ELR (cell line): ENCODE measurements around the gene ITGB7.
"Not testable (repeated sequence)": the region's sequence is repeated elsewhere in the genome, so short reads cannot be mapped to it uniquely, and the experiment has no call there.

ENCODE experiments used
- DNase-seq: peaks from one replicate; pipeline ENCODE4 v3.0.0-alpha.2; 2015; ENCODE audit warnings: low read depth

ITGB7 gene

GRCh38 chr12:53217051-53217930, 10.2 kb upstream of the ITGB7 start:
- DNase-seq = peak; percentile 67

- DNase-seq = no peak
These were observed 8.4 kb upstream of the ITGB7 start for GRCh38 chr12:53215497-53215896.

- no peak for DNase-seq
These were observed 7.8 kb upstream of the ITGB7 start for GRCh38 chr12:53214687-53215455.

GRCh38 chr12:53214221-53214620, 7.2 kb upstream of the ITGB7 start:
- DNase-seq = no peak

GRCh38 chr12:53213348-53213747, 6.3 kb upstream of the ITGB7 start:
- peak; percentile 82 for DNase-seq

GRCh38 chr12:53212931-53213330, 5.9 kb upstream of the ITGB7 start:
- DNase-seq = peak; percentile 70

- DNase-seq = peak; percentile 31
These were observed 4.7 kb upstream of the ITGB7 start for GRCh38 chr12:53211476-53212381.

- no peak for DNase-seq
These were observed 3.8 kb upstream of the ITGB7 start for GRCh38 chr12:53210843-53211242.

GRCh38 chr12:53208877-53209463, 1.9 kb upstream of the ITGB7 start:
- DNase-seq = no peak

GRCh38 chr12:53208435-53208834, 1.4 kb upstream of the ITGB7 start:
- no peak for DNase-seq

- peak; percentile 92 for DNase-seq
These were observed 1.2 kb downstream of the ITGB7 start for GRCh38 chr12:53205747-53206419.

- no peak for DNase-seq
These were observed 2.7 kb downstream of the ITGB7 start for GRCh38 chr12:53204351-53204750.

- not testable (repeated sequence) for DNase-seq
These were observed 4.7 kb downstream of the ITGB7 start for GRCh38 chr12:53202316-53202715.

- DNase-seq = no peak
These were observed 5.4 kb downstream of the ITGB7 start for GRCh38 chr12:53201639-53202038.

- no peak for DNase-seq
These were observed 5.9 kb downstream of the ITGB7 start for GRCh38 chr12:53201177-53201541.

- no peak for DNase-seq
These were observed 6.4 kb downstream of the ITGB7 start for GRCh38 chr12:53200458-53201176.

GRCh38 chr12:53200107-53200457, 7.0 kb downstream of the ITGB7 start:
- DNase-seq = no peak

- no peak for DNase-seq
These were observed 7.4 kb downstream of the ITGB7 start for GRCh38 chr12:53199700-53200099.

- DNase-seq = no peak
These were observed 8.5 kb downstream of the ITGB7 start for GRCh38 chr12:53198486-53199110.

GRCh38 chr12:53197011-53197640, 9.9 kb downstream of the ITGB7 start:
- DNase-seq = no peak
